Measurements from ENCODE around the gene P2RX7. TPM values are rescaled to one million over a fixed set of nuclear protein-coding genes. Genes with fewer than 3 reads are reported as not detected.

The P2RX7 gene
- total and polyA plus RNA-seq, 2 donors (not counting 3 experiments of a cell fraction or from before 2014, with no cell fraction given), result 1.3 to 8.1 TPM

DNA sequence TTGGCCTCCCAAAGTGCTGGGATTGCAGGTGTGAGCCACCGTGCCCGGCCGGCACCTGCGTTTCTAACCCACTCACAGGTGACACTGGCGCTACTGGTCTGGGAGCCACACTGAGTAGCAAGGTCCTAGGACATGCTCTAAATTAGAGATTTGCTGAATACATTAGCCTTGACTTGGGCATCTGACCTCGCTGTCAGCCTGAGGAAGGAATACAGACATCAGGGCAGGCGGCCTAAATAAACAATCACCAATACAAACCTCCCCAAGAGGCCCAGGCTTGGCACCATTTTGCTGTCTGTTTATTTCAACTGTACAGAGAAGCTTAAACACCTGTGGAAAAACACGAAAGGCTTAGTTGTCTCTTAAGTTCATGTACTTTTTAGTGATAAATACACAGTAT, 104.7 kb downstream of the P2RX7 start:
- no TSS peak for BruUV-seq (replicated peaks)
- no peaks in the 10 kb centered on the region for H3K79me2 ChIP-seq (ENCODE audit: control insufficient read depth, insufficient read depth, low read length)
- H4K20me1 ChIP-seq (replicated peaks; ENCODE audit: control insufficient read depth, extremely low read depth, insufficient read depth, low read length), result no peaks in the 10 kb centered on the region
- H3K9me3 ChIP-seq (replicated peaks; ENCODE audit: control insufficient read depth, insufficient read depth, low read length), result no peaks in the 10 kb centered on the region
- H2AFZ ChIP-seq (ENCODE audit: low read depth, low read length), result no peak overlapping the region
- intact Hi-C loops (cut with micrococcal nuclease) (no loop called here), dilution Hi-C loops (cut with MboI; ENCODE audit: extremely low pct_ligation_motif_present, low sequenced_read_pairs) (no loop called here)
- peaks cover 0 to 23% of the 10 kb centered on the region in 2 experiments for H3K36me3 ChIP-seq (ENCODE audit: control insufficient read depth in 2 of 2, extremely low read depth in 1 of 2, insufficient read depth in 2 of 2, low read length in 2 of 2)
- H3K4me2 ChIP-seq (ENCODE audit: insufficient read depth, low read length), result no peak overlapping the region
- POLR2A ChIA-PET, result no interaction called here
- TF ChIP-seq GATA2 (IDR thresholded peaks at IDR 0.05; ENCODE audit: insufficient read depth, insufficient read length, low read depth, low read length) (no peak), FOS (IDR thresholded peaks at IDR 0.05; ENCODE audit: borderline replicate concordance, insufficient read depth, low read length) (no peak), EZH2 (IDR thresholded peaks at IDR 0.05; ENCODE audit: borderline replicate concordance, low read depth, low read length, severe bottlenecking) (no peak), POLR2A (IDR thresholded peaks at IDR 0.05; ENCODE audit: low read depth, low read length) (no peak), POLR2AphosphoS5 (IDR thresholded peaks at IDR 0.05; ENCODE audit: insufficient read depth, low read depth, low read length) (no peak), MYC (IDR thresholded peaks at IDR 0.05; ENCODE audit: low read depth, low read length) (no peak), JUN (IDR thresholded peaks at IDR 0.05; ENCODE audit: borderline replicate concordance, insufficient read depth, insufficient read length, low read depth) (no peak)
- TF ChIP-seq, protein P1, sequence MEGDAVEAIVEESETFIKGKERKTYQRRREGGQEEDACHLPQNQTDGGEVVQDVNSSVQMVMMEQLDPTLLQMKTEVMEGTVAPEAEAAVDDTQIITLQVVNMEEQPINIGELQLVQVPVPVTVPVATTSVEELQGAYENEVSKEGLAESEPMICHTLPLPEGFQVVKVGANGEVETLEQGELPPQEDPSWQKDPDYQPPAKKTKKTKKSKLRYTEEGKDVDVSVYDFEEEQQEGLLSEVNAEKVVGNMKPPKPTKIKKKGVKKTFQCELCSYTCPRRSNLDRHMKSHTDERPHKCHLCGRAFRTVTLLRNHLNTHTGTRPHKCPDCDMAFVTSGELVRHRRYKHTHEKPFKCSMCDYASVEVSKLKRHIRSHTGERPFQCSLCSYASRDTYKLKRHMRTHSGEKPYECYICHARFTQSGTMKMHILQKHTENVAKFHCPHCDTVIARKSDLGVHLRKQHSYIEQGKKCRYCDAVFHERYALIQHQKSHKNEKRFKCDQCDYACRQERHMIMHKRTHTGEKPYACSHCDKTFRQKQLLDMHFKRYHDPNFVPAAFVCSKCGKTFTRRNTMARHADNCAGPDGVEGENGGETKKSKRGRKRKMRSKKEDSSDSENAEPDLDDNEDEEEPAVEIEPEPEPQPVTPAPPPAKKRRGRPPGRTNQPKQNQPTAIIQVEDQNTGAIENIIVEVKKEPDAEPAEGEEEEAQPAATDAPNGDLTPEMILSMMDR (IDR thresholded peaks at IDR 0.05; ENCODE audit: extremely low read depth in 1 of 2, insufficient read depth in 1 of 2, low read depth in 1 of 2, low read length in 2 of 2), result no peak
- TF ChIP-seq, protein P2, sequence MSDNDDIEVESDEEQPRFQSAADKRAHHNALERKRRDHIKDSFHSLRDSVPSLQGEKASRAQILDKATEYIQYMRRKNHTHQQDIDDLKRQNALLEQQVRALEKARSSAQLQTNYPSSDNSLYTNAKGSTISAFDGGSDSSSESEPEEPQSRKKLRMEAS (IDR thresholded peaks at IDR 0.05; ENCODE audit: insufficient read depth, insufficient read length), result no peak
- no peaks in the 10 kb centered on the region for H3K27me3 ChIP-seq (ENCODE audit: control insufficient read depth in 2 of 2, insufficient read depth in 2 of 2, low read length in 2 of 2)
- no peaks in the 10 kb centered on the region for H3K9me1 ChIP-seq (replicated peaks; ENCODE audit: control insufficient read depth, extremely low read depth, insufficient read depth, low read length)
- H3K27ac ChIP-seq (ENCODE audit: insufficient read depth, low read depth, low read length), result no peak overlapping the region
- no peak overlapping the region for H3K4me3 ChIP-seq (replicated peaks in 1 of 3; ENCODE audit: insufficient read depth in 1 of 3, low read depth in 1 of 3, low read length in 3 of 3)
- DNase-seq (ENCODE audit: low read depth, low spot score) (peak; percentile 21), FAIRE-seq (peak; percentile 54)
- CTCF ChIA-PET, result interaction anchor here (1.9 kb wide), 1 partner anchor 11 kb away, joined by 7 read pairs; no protein-coding TSS in a partner anchor
- peaks cover 14% of the 10 kb centered on the region for H3K4me1 ChIP-seq (ENCODE audit: control insufficient read depth, extremely low read depth, insufficient read depth, low read length)
- H3K9ac ChIP-seq (replicated peaks; ENCODE audit: extremely low read depth, insufficient read depth, low read length), result no peak overlapping the region

Small RNA genes lying within 50 kb of the gene (small RNA-seq; reads per million reads assigned to genes)
- gene AC079602.1 (ENCODE audit: insufficient read depth, insufficient read length, low read depth, low replicate concordance) (not detected), gene RF00156 (ENCODE audit: insufficient read depth, insufficient read length, low read depth, low replicate concordance) (not detected), gene Z98941.1 (ENCODE audit: insufficient read depth, insufficient read length, low read depth, low replicate concordance) (not detected)

Other genes with a start within 250 kb of the P2RX7 start
- 38.2 and 53.0 TPM in 2 replicates for gene SPPL3, start 228.5 kb upstream of the P2RX7 start, total RNA-seq
- 23.0 and 30.6 TPM in 2 replicates for gene SPPL3, start 228.5 kb upstream of the P2RX7 start, polyA plus RNA-seq
- not detected in 2 replicates for gene HNF1A, start 154.3 kb upstream of the P2RX7 start, total RNA-seq
- not detected in 2 replicates for gene HNF1A, start 154.3 kb upstream of the P2RX7 start, polyA plus RNA-seq
- 24.7 and 26.1 TPM in 2 replicates for gene C12orf43, start 116.4 kb upstream of the P2RX7 start, total RNA-seq
- gene C12orf43, start 116.4 kb upstream of the P2RX7 start, polyA plus RNA-seq, result 9.6 and 12.3 TPM in 2 replicates
- gene OASL, start 93.6 kb upstream of the P2RX7 start, total RNA-seq, result 0.33 TPM in 1 of 2 replicates, not detected in the other
- gene OASL, start 93.6 kb upstream of the P2RX7 start, polyA plus RNA-seq, result 0.17 and 0.30 TPM in 2 replicates
- gene P2RX4, start 77.3 kb downstream of the P2RX7 start, total RNA-seq, result 72.8 and 116 TPM in 2 replicates
- 92.8 and 125 TPM in 2 replicates for gene P2RX4, start 77.3 kb downstream of the P2RX7 start, polyA plus RNA-seq
- 41.8 and 45.0 TPM in 2 replicates for gene CAMKK2, start 163.8 kb downstream of the P2RX7 start, total RNA-seq
- gene CAMKK2, start 163.8 kb downstream of the P2RX7 start, polyA plus RNA-seq, result 30.8 and 32.5 TPM in 2 replicates
- 129 and 133 TPM in 2 replicates for gene ANAPC5, start 219.5 kb downstream of the P2RX7 start, total RNA-seq
- 156 and 168 TPM in 2 replicates for gene ANAPC5, start 219.5 kb downstream of the P2RX7 start, polyA plus RNA-seq

Measured in endothelial cell of umbilical vein (primary cell).